Measurements from ENCODE around the gene KRTAP2-2. TPM values are rescaled to one million over a fixed set of nuclear protein-coding genes. Genes with fewer than 3 reads are reported as not detected.

The KRTAP2-2 gene
- total RNA-seq, 1 donor from 2014 or later = not detected

- Mint-ChIP-seq H3K9me3 (no peaks in the 10 kb centered on the region), H3K4me1 (no peaks in the 10 kb centered on the region), H3K27ac (no peak overlapping the region), H3K4me3 (no peak overlapping the region), H3K27me3 (peaks cover 10% of the 10 kb centered on the region), H3K36me3 (ENCODE audit: low read depth) (no peaks in the 10 kb centered on the region)
- DNase-seq = no peak
- intact Hi-C loops (cut with micrococcal nuclease) = no loop called here
Observed at GRCh38 chr17:41020336-41020735, 34.7 kb downstream of the KRTAP2-2 start.

GRCh38 chr17:41019415-41019814 lies 35.6 kb downstream of the KRTAP2-2 start:
- no peak for DNase-seq
- intact Hi-C loops (cut with micrococcal nuclease) = no loop called here
- Mint-ChIP-seq H3K9me3 (no peaks in the 10 kb centered on the region), H3K27ac (no peak overlapping the region), H3K27me3 (peaks cover 9% of the 10 kb centered on the region), H3K36me3 (ENCODE audit: low read depth) (no peaks in the 10 kb centered on the region), H3K4me1 (no peaks in the 10 kb centered on the region), H3K4me3 (no peak overlapping the region)

- Mint-ChIP-seq H3K27ac (no peak overlapping the region), H3K36me3 (ENCODE audit: low read depth) (no peaks in the 10 kb centered on the region), H3K4me3 (no peak overlapping the region), H3K9me3 (no peaks in the 10 kb centered on the region), H3K27me3 (peaks cover 8% of the 10 kb centered on the region), H3K4me1 (no peaks in the 10 kb centered on the region)
- intact Hi-C loops (cut with micrococcal nuclease) = no loop called here
- DNase-seq = no peak
Observed at GRCh38 chr17:41018541-41018940, 36.5 kb downstream of the KRTAP2-2 start.

- intact Hi-C loops (cut with micrococcal nuclease) = no loop called here
- Mint-ChIP-seq H3K27me3 (peaks cover 8% of the 10 kb centered on the region), H3K36me3 (ENCODE audit: low read depth) (no peaks in the 10 kb centered on the region), H3K27ac (no peak overlapping the region), H3K4me3 (no peak overlapping the region), H3K9me3 (no peaks in the 10 kb centered on the region), H3K4me1 (no peaks in the 10 kb centered on the region)
- DNase-seq = no peak
Observed at GRCh38 chr17:41016578-41017215, 38.3 kb downstream of the KRTAP2-2 start.

GRCh38 chr17:41015454-41015853 lies 39.6 kb downstream of the KRTAP2-2 start:
- Mint-ChIP-seq H3K9me3 (no peaks in the 10 kb centered on the region), H3K4me3 (no peak overlapping the region), H3K36me3 (ENCODE audit: low read depth) (no peaks in the 10 kb centered on the region), H3K4me1 (no peaks in the 10 kb centered on the region), H3K27ac (no peak overlapping the region), H3K27me3 (peaks cover 10% of the 10 kb centered on the region)
- no peak for DNase-seq
- intact Hi-C loops (cut with micrococcal nuclease) = no loop called here

- H3K27me3 Mint-ChIP-seq = peaks cover 10% of the 10 kb centered on the region
- no peaks in the 10 kb centered on the region for H3K9me3 Mint-ChIP-seq
- H3K27ac Mint-ChIP-seq = no peak overlapping the region
- no peaks in the 10 kb centered on the region for H3K36me3 Mint-ChIP-seq (ENCODE audit: low read depth)
- no peak for DNase-seq
- intact Hi-C loops (cut with micrococcal nuclease) = no loop called here
- H3K4me3 Mint-ChIP-seq = no peak overlapping the region
- no peaks in the 10 kb centered on the region for H3K4me1 Mint-ChIP-seq
Observed at GRCh38 chr17:41013606-41014005, 41.4 kb downstream of the KRTAP2-2 start.

- H3K9me3 Mint-ChIP-seq = no peaks in the 10 kb centered on the region
- DNase-seq = no peak
- peaks cover 10% of the 10 kb centered on the region for H3K27me3 Mint-ChIP-seq
- no peak overlapping the region for H3K27ac Mint-ChIP-seq
- intact Hi-C loops (cut with micrococcal nuclease) = no loop called here
- no peak overlapping the region for H3K4me3 Mint-ChIP-seq
- H3K36me3 Mint-ChIP-seq (ENCODE audit: low read depth) = no peaks in the 10 kb centered on the region
- H3K4me1 Mint-ChIP-seq = no peaks in the 10 kb centered on the region
Observed at GRCh38 chr17:41013181-41013580, 41.8 kb downstream of the KRTAP2-2 start.

- no peaks in the 10 kb centered on the region for H3K36me3 Mint-ChIP-seq (ENCODE audit: low read depth)
- DNase-seq = no peak
- intact Hi-C loops (cut with micrococcal nuclease) = no loop called here
- H3K4me3 Mint-ChIP-seq = no peak overlapping the region
- H3K9me3 Mint-ChIP-seq = no peaks in the 10 kb centered on the region
- H3K4me1 Mint-ChIP-seq = no peaks in the 10 kb centered on the region
- H3K27ac Mint-ChIP-seq = no peak overlapping the region
- peaks cover 10% of the 10 kb centered on the region for H3K27me3 Mint-ChIP-seq
Observed at GRCh38 chr17:41012326-41013120, 42.5 kb downstream of the KRTAP2-2 start.

- H3K36me3 Mint-ChIP-seq (ENCODE audit: low read depth) = no peaks in the 10 kb centered on the region
- no peak for DNase-seq
- no peaks in the 10 kb centered on the region for H3K9me3 Mint-ChIP-seq
- intact Hi-C loops (cut with micrococcal nuclease) = no loop called here
- H3K27ac Mint-ChIP-seq = no peak overlapping the region
- peaks cover 7% of the 10 kb centered on the region for H3K27me3 Mint-ChIP-seq
- H3K4me3 Mint-ChIP-seq = no peak overlapping the region
- no peaks in the 10 kb centered on the region for H3K4me1 Mint-ChIP-seq
Observed at GRCh38 chr17:41010441-41010840, 44.6 kb downstream of the KRTAP2-2 start.

GRCh38 chr17:41009936-41010335 lies 45.1 kb downstream of the KRTAP2-2 start:
- Mint-ChIP-seq H3K9me3 (no peaks in the 10 kb centered on the region), H3K36me3 (ENCODE audit: low read depth) (no peaks in the 10 kb centered on the region), H3K4me1 (no peaks in the 10 kb centered on the region), H3K27ac (no peak overlapping the region), H3K4me3 (no peak overlapping the region), H3K27me3 (peaks cover 6% of the 10 kb centered on the region)
- intact Hi-C loops (cut with micrococcal nuclease) = no loop called here
- DNase-seq = no peak

- DNase-seq = no peak
- H3K36me3 Mint-ChIP-seq (ENCODE audit: low read depth) = no peaks in the 10 kb centered on the region
- peaks cover 6% of the 10 kb centered on the region for H3K27me3 Mint-ChIP-seq
- no peak overlapping the region for H3K27ac Mint-ChIP-seq
- H3K4me3 Mint-ChIP-seq = no peak overlapping the region
- no peaks in the 10 kb centered on the region for H3K4me1 Mint-ChIP-seq
- H3K9me3 Mint-ChIP-seq = no peaks in the 10 kb centered on the region
- intact Hi-C loops (cut with micrococcal nuclease) = no loop called here
Observed at GRCh38 chr17:41009301-41009760, 45.7 kb downstream of the KRTAP2-2 start.

- Mint-ChIP-seq H3K27me3 (peaks cover 6% of the 10 kb centered on the region), H3K4me3 (no peak within 1 kb of the TSS), H3K27ac (no peak within 1 kb of the TSS), H3K9me3 (no peaks in the 10 kb centered on the region), H3K4me1 (no peaks in the 10 kb centered on the region), H3K36me3 (ENCODE audit: low read depth) (no peaks in the 10 kb centered on the region)
- no peak for DNase-seq
- intact Hi-C loops (cut with micrococcal nuclease) = no loop called here
Observed at GRCh38 chr17:41008811-41009210, 46.2 kb downstream of the KRTAP2-2 start, which contains the start of gene KRTAP3-1. Gene KRTAP3-1, minus strand, starts transcription at chr17:41009128. Its CDS starts 54 bp downstream, at chr17:41009074.

Measured in activated CD4-positive, alpha-beta T cell treated with anti-CD3 and anti-CD28 coated beads, Interleukin-2, amount 10 ng/mL, durations not matched to agents 24 days and 14 days (primary cell).